Progenitor cell of endocrine pancreas (in vitro differentiated cells): ENCODE measurements around the gene ABCC11. TPM values are rescaled to one million over a fixed set of nuclear protein-coding genes. Genes with fewer than 3 reads are reported as not detected.
A peak's percentile ranks its signal among the peaks of the same experiment; 100 is the strongest.
"Not testable (repeated sequence)": the region's sequence is repeated elsewhere in the genome, so short reads cannot be mapped to it uniquely, and the experiment has no call there.

Experiments used
- DNase-seq: peaks from one replicate; pipeline ENCODE4 v3.0.0; 2021; ENCODE audit warnings: low spot score; ENCODE audit not compliant: unreplicated experiment
- H3K27ac Mint-ChIP-seq: 2 replicates; pipeline ENCODE4 v1.8.0; 2021; ENCODE audit warnings: mild to moderate bottlenecking, moderate library complexity, mixed read lengths
- H3K27me3 Mint-ChIP-seq: 2 replicates; pipeline ENCODE4 v1.8.0; 2021; ENCODE audit warnings: mixed read lengths
- H3K36me3 Mint-ChIP-seq: 2 replicates; pipeline ENCODE4 v1.8.0; 2022; ENCODE audit warnings: mixed read lengths; ENCODE audit not compliant: insufficient read depth
- H3K4me1 Mint-ChIP-seq: 2 replicates; pipeline ENCODE4 v1.8.0; 2021; ENCODE audit warnings: low read depth, mixed read lengths
- H3K4me3 Mint-ChIP-seq: 2 replicates; pipeline ENCODE4 v1.8.0; 2021; ENCODE audit warnings: low read depth, mild to moderate bottlenecking, moderate library complexity, mixed read lengths
- H3K9me3 Mint-ChIP-seq: 2 replicates; pipeline ENCODE4 v1.8.0; 2021; ENCODE audit warnings: low read depth, mixed read lengths
- CTCF ChIP-seq: fragments of 200-600 bp; sonication (generic); IDR thresholded peaks from one replicate; pipeline ENCODE4 v1.5.0; 2021; ENCODE audit warnings: antibody characterized with exemption, mild to moderate bottlenecking; ENCODE audit not compliant: unreplicated experiment
- total RNA-seq: library from RNA; stranded (reverse); gene quantifications from 2 replicates; pipeline ENCODE4 v1.2.1, GENCODE V29; 2021

Gene ABCC11
- total RNA-seq, 1 donor from 2014 or later = 1.5 TPM

- Mint-ChIP-seq H3K27ac (no peak overlapping the region), H3K9me3 (no peaks in the 10 kb centered on the region), H3K27me3 (no peaks in the 10 kb centered on the region), H3K36me3 (peaks cover 3% of the 10 kb centered on the region), H3K4me1 (peaks cover 9% of the 10 kb centered on the region), H3K4me3 (no peak overlapping the region)
- TF ChIP-seq CTCF = no peak
- DNase-seq = no peak
Measured at GRCh38 chr16:48252013-48252412, 4.7 kb upstream of the ABCC11 start.

- no peak for DNase-seq
- Mint-ChIP-seq H3K4me3 (no peak overlapping the region), H3K27me3 (no peaks in the 10 kb centered on the region), H3K36me3 (no peaks in the 10 kb centered on the region), H3K9me3 (no peaks in the 10 kb centered on the region), H3K4me1 (peaks cover 13% of the 10 kb centered on the region), H3K27ac (no peak overlapping the region)
- TF ChIP-seq CTCF = no peak
Measured at GRCh38 chr16:48250520-48251278, 3.4 kb upstream of the ABCC11 start.

- Mint-ChIP-seq H3K27me3 (no peaks in the 10 kb centered on the region), H3K36me3 (no peaks in the 10 kb centered on the region), H3K9me3 (peaks cover 3% of the 10 kb centered on the region), H3K27ac (no peak overlapping the region), H3K4me1 (peaks cover 20% of the 10 kb centered on the region), H3K4me3 (peak overlapping the region; percentile 8)
- TF ChIP-seq CTCF = no peak
- DNase-seq = no peak
Measured at GRCh38 chr16:48246066-48246465, 1.3 kb downstream of the ABCC11 start.

- Mint-ChIP-seq H3K27me3 (no peaks in the 10 kb centered on the region), H3K9me3 (peaks cover 8% of the 10 kb centered on the region), H3K36me3 (no peaks in the 10 kb centered on the region), H3K4me1 (peaks cover 16% of the 10 kb centered on the region), H3K27ac (peak overlapping the region; percentile 96), H3K4me3 (peak overlapping the region; percentile 85)
- DNase-seq = no peak
- no peak for TF ChIP-seq CTCF
Measured at GRCh38 chr16:48244863-48245195, 2.5 kb downstream of the ABCC11 start.

- Mint-ChIP-seq H3K9me3 (peaks cover 11% of the 10 kb centered on the region), H3K36me3 (no peaks in the 10 kb centered on the region), H3K4me3 (peak within 1 kb of the TSS; percentile 85), H3K27ac (peak within 1 kb of the TSS; percentile 96), H3K27me3 (no peaks in the 10 kb centered on the region), H3K4me1 (peaks cover 16% of the 10 kb centered on the region)
- peak; percentile 73 for DNase-seq
- TF ChIP-seq CTCF = no peak
Measured at GRCh38 chr16:48244080-48244862, 3.1 kb downstream of the ABCC11 start, which contains the start of gene LONP2. LONP2 (plus strand) TSS chr16:48244300; CDS start chr16:48244389, 89 bp downstream.

- peaks cover 11% of the 10 kb centered on the region for H3K9me3 Mint-ChIP-seq
- not testable (repeated sequence) for DNase-seq, H3K36me3 Mint-ChIP-seq, H3K4me3 Mint-ChIP-seq, H3K4me1 Mint-ChIP-seq, H3K27me3 Mint-ChIP-seq, H3K27ac Mint-ChIP-seq
Measured at GRCh38 chr16:48240147-48240546, 7.2 kb downstream of the ABCC11 start.
